Activated T-helper 2 cell treated with anti-CD3 and anti-CD28 coated beads, Interferon-gamma antibody, Interleukin-2, Interleukin-4, amounts not matched to agents 10 μg/mL and 5 μg/mL and 100 μg/mL, durations not matched to agents 14 hours and 24 hours and 36 hours (primary cell): ENCODE data around the gene ZNF548. TPM values are rescaled to one million over a fixed set of nuclear protein-coding genes. Genes with fewer than 3 reads are reported as not detected.

Experiments used
- DNase-seq: peaks from one replicate; pipeline ENCODE4 v3.0.0; 2021; ENCODE audit warnings: low spot score
- H3K27ac Mint-ChIP-seq: one replicate; pipeline ENCODE4 v1.8.0; 2021; ENCODE audit warnings: mixed read lengths
- H3K27me3 Mint-ChIP-seq: one replicate; pipeline ENCODE4 v1.8.0; 2021; ENCODE audit warnings: low read depth, mixed read lengths
- H3K36me3 Mint-ChIP-seq: one replicate; pipeline ENCODE4 v1.8.0; 2021; ENCODE audit warnings: low read depth, mixed read lengths
- H3K4me1 Mint-ChIP-seq: one replicate; pipeline ENCODE4 v1.8.0; 2021; ENCODE audit warnings: low read depth, mixed read lengths
- H3K4me3 Mint-ChIP-seq: one replicate; pipeline ENCODE4 v1.8.0; 2021; ENCODE audit warnings: low read depth, mild to moderate bottlenecking, moderate library complexity, mixed read lengths
- H3K9me3 Mint-ChIP-seq: one replicate; pipeline ENCODE4 v1.8.0; 2021; ENCODE audit warnings: mixed read lengths
- intact Hi-C: fragments of 100-400 bp; cut with micrococcal nuclease; formaldehyde crosslinking; loops from one replicate; pipeline ENCODE4 v1.15.1; 2023
- total RNA-seq: library from RNA; stranded (reverse); gene quantifications from 2 replicates; pipeline ENCODE4 v1.2.3, GENCODE V29; 2022

ZNF548 gene
- total RNA-seq, 1 donor from 2014 or later: 12.5 TPM

- Mint-ChIP-seq H3K9me3 (peaks cover 19% of the 10 kb centered on the region), H3K27ac (peak within 1 kb of the TSS; percentile 63), H3K27me3 (no peaks in the 10 kb centered on the region), H3K36me3 (peaks cover 31% of the 10 kb centered on the region), H3K4me1 (peaks cover 11% of the 10 kb centered on the region), H3K4me3 (peak within 1 kb of the TSS; percentile 92)
- intact Hi-C loops: loop anchor here (1.0 to 2.0 kb wide), 6 partner anchors 22 to 222 kb away; partner anchors contain the start of genes TRAPPC2B, ZNF211, ZNF416 and ZNF547
- peak; percentile 88 for DNase-seq
Observed at GRCh38 chr19:57410877-57411671, 21.4 kb downstream of the ZNF548 start, which contains the start of gene ZNF17. ZNF17 (plus strand) TSS chr19:57411161; CDS start chr19:57413616, 2,455 bp downstream.

- DNase-seq: no peak
- H3K4me1 Mint-ChIP-seq: no peaks in the 10 kb centered on the region
- no peaks in the 10 kb centered on the region for H3K27me3 Mint-ChIP-seq
- no peak overlapping the region for H3K4me3 Mint-ChIP-seq
- H3K36me3 Mint-ChIP-seq: peaks cover 72% of the 10 kb centered on the region
- no peak overlapping the region for H3K27ac Mint-ChIP-seq
- intact Hi-C loops: no loop called here
- peaks cover 70% of the 10 kb centered on the region for H3K9me3 Mint-ChIP-seq
Observed at GRCh38 chr19:57419439-57419838, 29.8 kb downstream of the ZNF548 start.

DNA sequence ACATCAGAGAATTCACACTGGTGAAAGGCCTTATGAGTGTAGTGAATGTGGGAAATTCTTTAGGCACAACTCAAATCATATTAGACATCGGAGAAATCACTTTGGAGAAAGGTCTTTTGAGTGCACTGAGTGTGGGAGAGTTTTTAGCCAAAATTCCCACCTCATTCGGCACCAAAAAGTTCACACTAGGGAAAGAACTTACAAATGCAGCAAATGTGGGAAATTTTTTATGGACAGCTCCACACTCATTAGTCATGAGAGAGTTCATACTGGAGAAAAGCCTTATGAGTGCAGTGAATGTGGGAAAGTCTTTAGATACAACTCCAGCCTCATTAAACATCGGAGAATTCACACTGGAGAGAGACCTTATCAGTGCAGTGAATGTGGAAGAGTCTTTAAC is 31.4 kb downstream of the ZNF548 start:
- Mint-ChIP-seq H3K4me1 (no peaks in the 10 kb centered on the region), H3K27me3 (no peaks in the 10 kb centered on the region), H3K36me3 (peaks cover 56% of the 10 kb centered on the region), H3K9me3 (peaks cover 60% of the 10 kb centered on the region), H3K27ac (no peak overlapping the region), H3K4me3 (no peak overlapping the region)
- DNase-seq: no peak
- intact Hi-C loops: no loop called here

DNA sequence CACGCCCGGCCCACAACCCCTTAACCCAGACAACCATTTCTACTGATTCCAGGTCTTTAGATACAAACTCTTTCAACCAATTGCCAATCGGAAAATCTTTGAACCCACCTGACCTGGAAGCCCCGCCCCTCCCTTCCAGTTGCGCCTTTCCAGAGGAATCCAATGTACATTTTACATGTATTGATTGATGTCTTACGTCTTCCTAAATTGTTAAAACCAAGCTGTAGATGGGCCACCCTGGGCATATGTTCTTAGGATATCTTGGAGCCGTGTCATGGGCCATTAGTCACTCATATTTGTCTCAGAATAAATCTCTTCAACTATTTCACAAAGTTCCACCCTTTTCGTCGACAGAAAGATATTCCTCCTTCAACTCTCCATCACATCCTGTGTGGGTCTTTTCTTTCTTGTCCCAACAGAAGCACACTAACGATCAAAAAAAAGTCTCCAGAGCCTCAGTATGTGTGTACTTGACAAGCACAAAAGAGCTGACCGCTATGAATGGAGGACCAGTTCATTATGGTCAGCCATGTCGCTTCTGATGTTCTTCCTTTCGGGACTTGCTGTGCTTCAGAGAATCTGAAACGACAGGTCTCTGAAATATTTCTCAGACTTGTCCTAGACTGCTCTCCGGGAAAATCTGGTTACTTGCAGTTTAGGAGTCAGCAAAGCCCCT is 44.9 kb downstream of the ZNF548 start:
- H3K27ac Mint-ChIP-seq: peak overlapping the region; percentile 96
- peaks cover 45% of the 10 kb centered on the region for H3K9me3 Mint-ChIP-seq
- peak overlapping the region; percentile 98 for H3K4me3 Mint-ChIP-seq
- peaks cover 16% of the 10 kb centered on the region for H3K4me1 Mint-ChIP-seq
- no peak for DNase-seq
- H3K27me3 Mint-ChIP-seq: no peaks in the 10 kb centered on the region
- H3K36me3 Mint-ChIP-seq: peaks cover 46% of the 10 kb centered on the region
- intact Hi-C loops: loop anchor here (1.0 kb wide), 5 partner anchors 23 to 748 kb away; partner anchors contain the start of genes TRAPPC2B, ZNF134, ZNF17 and ZNF547

- intact Hi-C loops: loop anchor here (1.0 kb wide), 5 partner anchors 24 to 747 kb away; partner anchors contain the start of genes TRAPPC2B, ZNF134, ZNF17 and ZNF547
- H3K9me3 Mint-ChIP-seq: peaks cover 52% of the 10 kb centered on the region
- H3K36me3 Mint-ChIP-seq: peaks cover 53% of the 10 kb centered on the region
- peak within 1 kb of the TSS; percentile 98 for H3K4me3 Mint-ChIP-seq
- peaks cover 16% of the 10 kb centered on the region for H3K4me1 Mint-ChIP-seq
- H3K27me3 Mint-ChIP-seq: no peaks in the 10 kb centered on the region
- H3K27ac Mint-ChIP-seq: peak within 1 kb of the TSS; percentile 96
- peak; percentile 96 for DNase-seq
Observed at GRCh38 chr19:57435062-57435978, 45.7 kb downstream of the ZNF548 start, which contains the start of gene ZNF749. ZNF749 (plus strand) TSS chr19:57435325; CDS start chr19:57435579, 254 bp downstream.

- H3K9me3 Mint-ChIP-seq: peaks cover 53% of the 10 kb centered on the region
- no peak overlapping the region for H3K27ac Mint-ChIP-seq
- no peaks in the 10 kb centered on the region for H3K27me3 Mint-ChIP-seq
- H3K4me1 Mint-ChIP-seq: peaks cover 16% of the 10 kb centered on the region
- intact Hi-C loops: no loop called here
- peaks cover 59% of the 10 kb centered on the region for H3K36me3 Mint-ChIP-seq
- no peak for DNase-seq
- peak overlapping the region; percentile 98 for H3K4me3 Mint-ChIP-seq
Observed at GRCh38 chr19:57436417-57436816, 46.8 kb downstream of the ZNF548 start.

GRCh38 chr19:57437931-57438330 is 48.3 kb downstream of the ZNF548 start:
- Mint-ChIP-seq H3K27me3 (no peaks in the 10 kb centered on the region), H3K9me3 (peaks cover 61% of the 10 kb centered on the region), H3K36me3 (peaks cover 74% of the 10 kb centered on the region), H3K4me3 (no peak overlapping the region), H3K4me1 (peaks cover 16% of the 10 kb centered on the region), H3K27ac (no peak overlapping the region)
- DNase-seq: no peak
- intact Hi-C loops: no loop called here

DNA sequence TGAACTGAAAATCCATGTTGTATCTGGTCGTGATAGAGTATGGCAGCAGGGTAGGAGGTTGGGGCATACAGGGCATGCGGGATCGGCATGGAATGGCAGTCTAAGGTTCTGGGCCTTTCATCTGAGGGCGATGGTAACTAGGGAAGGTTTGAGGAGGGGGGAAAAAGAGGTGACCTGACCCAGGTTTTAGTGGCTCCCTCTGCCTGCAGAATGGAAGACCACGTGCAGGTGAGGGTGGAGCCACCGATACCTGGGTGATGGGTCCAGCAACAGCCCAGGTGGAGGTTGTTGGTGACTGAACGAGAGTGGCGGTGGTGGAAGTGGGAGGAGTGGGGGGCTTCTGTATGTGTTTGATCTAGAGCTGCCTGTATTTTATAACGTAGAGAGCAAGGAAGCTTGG is 49.3 kb downstream of the ZNF548 start:
- Mint-ChIP-seq H3K27me3 (no peaks in the 10 kb centered on the region), H3K4me3 (no peak overlapping the region), H3K4me1 (peaks cover 16% of the 10 kb centered on the region), H3K9me3 (peaks cover 63% of the 10 kb centered on the region), H3K27ac (no peak overlapping the region), H3K36me3 (peaks cover 82% of the 10 kb centered on the region)
- no peak for DNase-seq
- intact Hi-C loops: no loop called here

GRCh38 chr19:57441979-57442752 is 52.5 kb downstream of the ZNF548 start:
- Mint-ChIP-seq H3K36me3 (peaks cover 81% of the 10 kb centered on the region), H3K27ac (no peak overlapping the region), H3K27me3 (no peaks in the 10 kb centered on the region), H3K4me3 (no peak overlapping the region), H3K4me1 (no peaks in the 10 kb centered on the region), H3K9me3 (peaks cover 72% of the 10 kb centered on the region)
- no peak for DNase-seq
- intact Hi-C loops: no loop called here

DNA sequence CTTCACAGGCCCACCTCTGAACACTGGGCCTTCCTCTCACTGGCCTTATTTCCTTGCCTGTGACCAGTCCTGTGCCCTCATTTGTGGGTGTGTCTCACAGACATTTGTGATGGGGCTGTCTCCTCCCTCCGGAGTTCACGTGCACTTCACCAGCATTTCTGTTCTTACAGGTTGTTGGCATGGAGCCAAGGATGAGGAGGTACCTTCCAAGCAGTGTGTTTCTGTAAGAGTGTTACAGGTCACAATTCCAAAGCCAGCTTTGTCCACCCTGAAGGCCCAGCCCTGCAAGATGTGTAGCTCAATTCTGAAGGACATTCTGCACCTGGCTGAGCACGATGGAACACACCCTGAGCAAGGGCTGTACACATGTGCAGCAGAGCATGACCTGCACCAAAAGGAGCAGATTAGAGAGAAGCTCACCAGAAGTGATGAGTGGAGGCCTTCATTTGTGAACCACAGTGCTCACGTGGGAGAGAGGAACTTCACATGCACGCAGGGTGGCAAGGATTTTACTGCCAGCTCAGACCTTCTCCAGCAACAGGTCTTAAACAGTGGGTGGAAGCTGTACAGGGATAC is 53.6 kb downstream of the ZNF548 start:
- no peak overlapping the region for H3K4me3 Mint-ChIP-seq
- H3K9me3 Mint-ChIP-seq: peaks cover 72% of the 10 kb centered on the region
- H3K36me3 Mint-ChIP-seq: peaks cover 75% of the 10 kb centered on the region
- no peak for DNase-seq
- no peaks in the 10 kb centered on the region for H3K27me3 Mint-ChIP-seq
- no peak overlapping the region for H3K27ac Mint-ChIP-seq
- intact Hi-C loops: no loop called here
- no peaks in the 10 kb centered on the region for H3K4me1 Mint-ChIP-seq

DNA sequence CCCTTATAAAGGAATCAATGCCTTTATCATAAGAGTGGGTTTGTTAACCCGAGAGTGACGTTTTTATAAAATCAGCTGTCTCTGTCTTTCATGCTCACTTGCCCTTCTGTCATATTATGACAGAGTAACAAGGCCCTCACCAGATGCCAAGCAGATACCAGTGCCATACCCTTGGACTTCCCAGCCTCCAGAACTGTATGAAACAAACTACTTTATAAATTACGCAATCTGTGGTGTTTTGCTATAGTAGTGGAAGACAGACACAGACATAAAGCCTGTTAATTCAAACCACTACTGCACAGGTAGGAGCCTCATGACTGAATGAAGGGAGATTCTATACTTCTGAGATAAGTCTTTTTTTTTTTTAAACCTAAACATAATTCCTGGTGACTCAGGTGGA is 62.7 kb downstream of the ZNF548 start:
- Mint-ChIP-seq H3K9me3 (peaks cover 51% of the 10 kb centered on the region), H3K36me3 (peaks cover 6% of the 10 kb centered on the region), H3K27me3 (no peaks in the 10 kb centered on the region), H3K4me3 (no peak overlapping the region), H3K27ac (no peak overlapping the region), H3K4me1 (no peaks in the 10 kb centered on the region)
- no peak for DNase-seq
- intact Hi-C loops: no loop called here
